Panc1 (cell line): Measurements from ENCODE around the gene BCO1. TPM values are rescaled to one million over a fixed set of nuclear protein-coding genes. Genes with fewer than 3 reads are reported as not detected.

Experiments used
- ATAC-seq: fragments of 200-7000 bp; cut with Tn5 transposase; 2 replicates; pipeline ENCODE4 v1.9.1; 2020; ENCODE audit warnings: mild to moderate bottlenecking, moderate library complexity
- BruUV-seq: library from RNA; stranded (reverse); fragments of 400-500 nt; replicated peaks from 2 replicates; lab custom pipeline; 2021; lab: Mats Ljungman, UMichigan
- CTCF ChIA-PET: fragments of 300-600 bp; sonication (Branson Sonifier 250); formaldehyde crosslinking; loops from one replicate; lab custom pipeline; 2022; ENCODE audit warnings: antibody characterized with exemption; lab: Charles Lee
- POLR2A ChIA-PET: fragments of 300-600 bp; sonication (Branson Sonifier 250); formaldehyde crosslinking; loops from one replicate; lab custom pipeline; 2022; ENCODE audit warnings: antibody characterized with exemption; lab: Charles Lee
- DNase-seq: peaks from one replicate; pipeline ENCODE4 v3.0.0-alpha.2; 2010; ENCODE audit warnings: low read depth, low spot score
- H3K27ac ChIP-seq: 2 replicates; pipeline ENCODE4 v1.5.1; 2011; ENCODE audit warnings: mild to moderate bottlenecking, low read length, inconsistent platforms
- H3K27me3 ChIP-seq: fragments of 200-500 bp; sonication (Bioruptor generic); 2 replicates; pipeline ENCODE4 v1.6.0; 2014; ENCODE audit warnings: low read length, inconsistent platforms; ENCODE audit not compliant: control insufficient read depth, insufficient read depth
- H3K36me3 ChIP-seq: fragments of 200-500 bp; sonication (Bioruptor generic); 2 replicates; pipeline ENCODE4 v1.5.1; 2014; ENCODE audit warnings: inconsistent platforms, mild to moderate bottlenecking, low read length, moderate library complexity; ENCODE audit not compliant: control insufficient read depth, insufficient read depth
- H3K4me1 ChIP-seq: 2 replicates; pipeline ENCODE4 v1.5.1; 2011; ENCODE audit warnings: inconsistent platforms, mild to moderate bottlenecking, low read length, moderate library complexity; ENCODE audit not compliant: control insufficient read depth, insufficient read depth
- H3K4me3 ChIP-seq, 2 experiments: 2 replicates each; pipeline ENCODE4 v1.5.1; 2011 to 2012; ENCODE audit warnings: low read depth in 2 of 2, low read length in 2 of 2, mild to moderate bottlenecking in 2 of 2, inconsistent platforms in 1 of 2, moderate library complexity in 1 of 2
- H3K9me3 ChIP-seq: fragments of 200-500 bp; sonication (Bioruptor generic); 2 replicates; pipeline ENCODE4 v1.5.1; 2014; ENCODE audit warnings: low read depth, mild to moderate bottlenecking, inconsistent platforms, low read length, moderate library complexity; ENCODE audit not compliant: control insufficient read depth, insufficient read depth
- CTCF ChIP-seq: fragments of 450-650 bp; IDR thresholded peaks from 2 replicates; pipeline ENCODE4 v1.5.1; 2017; ENCODE audit warnings: mild to moderate bottlenecking
- POLR2AphosphoS5 ChIP-seq: IDR thresholded peaks from 2 replicates; pipeline ENCODE4 v1.6.1; 2012; ENCODE audit warnings: mild to moderate bottlenecking, low read depth, low read length, moderate library complexity
- REST ChIP-seq, 2 experiments: IDR thresholded peaks; 2 replicates each; pipeline ENCODE4 v1.6.1; 2011 to 2012; ENCODE audit warnings: low read depth in 2 of 2, control low read depth in 1 of 2, low read length in 1 of 2, mild to moderate bottlenecking in 1 of 2, moderate library complexity in 1 of 2; ENCODE audit not compliant: insufficient read depth in 1 of 2
- SIN3A ChIP-seq: IDR thresholded peaks from 2 replicates; pipeline ENCODE4 v1.6.1; 2012; ENCODE audit warnings: low read depth, mild to moderate bottlenecking, low read length, moderate library complexity, borderline replicate concordance; ENCODE audit not compliant: insufficient read depth
- TCF7L2 ChIP-seq: IDR thresholded peaks from 2 replicates; pipeline ENCODE4 v1.6.1; 2011; ENCODE audit warnings: mild to moderate bottlenecking, low read depth, low read length, inconsistent platforms
- in situ Hi-C: cut with HindIII; loops from 2 replicates; pipeline ENCODE4 v1.10.0; 2016; ENCODE audit warnings: low sequenced_read_pairs, low pct_unique_long_range_greater_than_20kb
- intact Hi-C: fragments of 100-400 bp; cut with micrococcal nuclease; formaldehyde crosslinking; loops from one replicate; pipeline ENCODE4 v1.10.0; 2022; ENCODE audit not compliant: unreplicated experiment
- total RNA-seq: library from RNA; stranded (reverse); gene quantifications from one replicate; pipeline ENCODE4 v1.2.1, GENCODE V29; 2021; ENCODE audit not compliant: unreplicated experiment

The BCO1 gene
- total RNA-seq, 1 experiment from 2014 or later: not detected

GRCh38 chr16:81259916-81260315 is 21.4 kb downstream of the BCO1 start:
- intact Hi-C loops (no loop called here), in situ Hi-C loops (no loop called here)
- H3K36me3 ChIP-seq: no peaks in the 10 kb centered on the region
- no peak for TF ChIP-seq REST (IDR thresholded peaks at IDR 0.05; ENCODE audit: insufficient read depth in 1 of 2, low read depth in 2 of 2, low read length in 1 of 2)
- no peak for TF ChIP-seq CTCF
- TF ChIP-seq SIN3A: no peak
- no peak for TF ChIP-seq POLR2AphosphoS5
- TF ChIP-seq TCF7L2: no peak
- CTCF ChIA-PET: no interaction called here
- H3K27ac ChIP-seq: no peak overlapping the region
- no peaks in the 10 kb centered on the region for H3K9me3 ChIP-seq
- DNase-seq (no peak), ATAC-seq (no peak)
- H3K27me3 ChIP-seq: no peaks in the 10 kb centered on the region
- no peak overlapping the region for H3K4me3 ChIP-seq
- H3K4me1 ChIP-seq: no peaks in the 10 kb centered on the region
- POLR2A ChIA-PET: no interaction called here
- BruUV-seq: no TSS peak

- Histone ChIP-seq H3K27me3 (no peaks in the 10 kb centered on the region), H3K4me1 (no peaks in the 10 kb centered on the region), H3K4me3 (no peak overlapping the region), H3K9me3 (no peaks in the 10 kb centered on the region), H3K27ac (no peak overlapping the region), H3K36me3 (no peaks in the 10 kb centered on the region)
- intact Hi-C loops: no loop called here
- POLR2A ChIA-PET: no interaction called here
- no TSS peak for BruUV-seq
- in situ Hi-C loops: no loop called here
- CTCF ChIA-PET: interaction anchor here (0.7 kb wide), 2 partner anchors 14 to 104 kb away, joined by 3 read pairs; no protein-coding TSS in a partner anchor
- TF ChIP-seq CTCF (peak; percentile 77), POLR2AphosphoS5 (no peak)
- DNase-seq (peak; percentile 13), ATAC-seq (no peak)
Observed at GRCh38 chr16:81261049-81261648, 22.7 kb downstream of the BCO1 start.
